GM21528 (cell line): Measurements from ENCODE around the gene RAB22A.
"Not testable (repeated sequence)": the region's sequence is repeated elsewhere in the genome, so short reads cannot be mapped to it uniquely, and the experiment has no call there.

Source experiments
- ATAC-seq: cut with Tn5 transposase; IDR thresholded peaks from one replicate; pipeline ENCODE4 v1.9.1; 2021; ENCODE audit warnings: mild to moderate bottlenecking, moderate library complexity; ENCODE audit not compliant: unreplicated experiment, low FRiP score

The RAB22A gene

DNA sequence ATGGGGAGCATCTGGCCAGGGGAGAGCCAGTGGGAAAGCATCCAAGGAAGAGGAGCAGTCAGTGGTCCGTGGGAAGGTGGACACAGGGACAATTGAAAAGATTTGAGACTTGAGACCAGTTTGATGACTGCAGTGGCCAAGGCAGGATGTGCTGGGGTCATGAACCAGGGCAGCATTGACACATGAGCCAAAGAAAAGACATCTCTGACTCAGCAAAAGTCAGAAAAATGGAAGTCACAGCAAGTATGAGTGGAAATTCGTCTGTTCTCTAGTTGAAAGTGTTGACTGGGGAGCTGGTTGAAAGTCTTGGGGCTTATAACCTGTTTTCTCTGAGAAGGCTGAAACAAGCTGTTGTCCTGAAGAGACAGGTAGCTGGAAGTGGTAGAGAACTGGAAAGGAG is 31.3 kb downstream of the RAB22A start:
- ATAC-seq, result no peak

DNA sequence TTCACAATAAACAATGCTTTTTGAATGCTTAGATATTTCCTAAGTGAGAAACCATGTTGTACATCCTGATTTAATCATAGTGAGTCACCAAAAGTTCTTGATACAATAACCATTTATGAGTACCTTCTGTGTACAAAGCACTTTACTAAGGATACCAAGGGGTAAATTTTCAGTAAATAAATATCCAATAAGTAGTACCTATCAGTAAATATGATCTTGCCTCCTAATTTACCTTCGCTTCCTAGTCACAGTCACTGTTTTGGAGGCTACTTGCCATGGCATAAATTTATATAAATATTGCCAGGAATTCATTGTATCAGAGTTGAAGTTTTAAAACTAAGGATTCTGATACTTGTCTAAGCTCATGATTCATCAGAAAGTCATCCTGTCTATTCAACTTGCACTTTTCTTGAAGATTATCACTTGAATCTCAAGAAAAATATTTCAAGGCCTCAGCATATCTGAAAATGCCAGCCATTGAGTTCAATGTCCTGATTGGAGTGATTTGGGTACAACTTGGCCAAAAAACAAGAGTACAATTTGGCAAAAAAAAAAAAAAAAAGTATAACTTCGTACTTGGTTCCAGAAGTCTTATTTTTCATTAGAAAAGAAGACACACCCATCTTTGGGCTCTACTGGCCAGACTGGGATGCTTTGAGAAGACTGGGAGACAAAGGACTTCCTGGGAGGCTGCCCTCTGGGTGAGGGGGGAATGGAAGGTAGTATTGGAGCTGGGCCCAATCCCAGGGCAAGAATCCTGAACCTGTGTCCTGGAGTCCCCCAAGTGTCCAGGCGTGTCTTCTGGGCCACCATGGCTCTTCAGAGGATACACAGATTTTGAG is 32.8 kb downstream of the RAB22A start:
- ATAC-seq, result no peak

DNA sequence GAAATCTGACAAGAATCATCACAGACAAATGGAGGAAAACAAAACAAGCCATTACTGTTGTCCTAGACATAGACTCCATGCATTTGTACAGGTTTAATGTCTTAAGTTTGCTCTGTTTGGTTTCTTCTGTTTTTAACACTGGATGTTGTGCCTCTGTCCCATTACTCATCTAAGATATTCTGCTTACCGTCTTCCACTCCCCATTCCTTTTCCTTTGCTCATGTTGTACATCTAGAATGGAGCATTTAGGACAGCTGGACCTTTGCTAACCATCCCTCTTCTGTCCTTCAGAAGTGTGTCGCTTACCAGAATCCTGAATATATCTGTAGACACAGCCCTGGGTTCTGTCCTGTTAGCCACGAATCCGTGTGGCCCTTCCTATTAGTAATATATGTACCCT is 35.2 kb downstream of the RAB22A start:
- ATAC-seq, result no peak

DNA sequence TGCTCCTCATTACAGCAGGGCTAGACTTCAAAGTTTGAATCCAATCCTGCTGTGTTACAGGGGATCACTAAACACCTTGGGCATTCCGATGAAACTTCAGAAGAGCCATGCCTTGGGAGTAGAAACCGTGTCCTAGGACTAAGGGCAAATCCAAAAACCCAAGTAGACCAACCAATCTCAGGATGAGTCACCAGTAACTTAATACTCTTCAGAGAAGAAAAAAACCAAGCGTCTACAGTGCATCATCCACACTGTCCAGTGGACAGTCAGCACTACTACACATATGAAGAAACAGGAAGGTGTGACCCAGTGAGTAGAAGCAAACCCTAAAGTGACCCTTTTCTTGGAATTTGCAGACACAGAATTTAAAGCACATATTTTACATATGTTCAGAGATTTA is 40.1 kb downstream of the RAB22A start:
- ATAC-seq, result no peak

DNA sequence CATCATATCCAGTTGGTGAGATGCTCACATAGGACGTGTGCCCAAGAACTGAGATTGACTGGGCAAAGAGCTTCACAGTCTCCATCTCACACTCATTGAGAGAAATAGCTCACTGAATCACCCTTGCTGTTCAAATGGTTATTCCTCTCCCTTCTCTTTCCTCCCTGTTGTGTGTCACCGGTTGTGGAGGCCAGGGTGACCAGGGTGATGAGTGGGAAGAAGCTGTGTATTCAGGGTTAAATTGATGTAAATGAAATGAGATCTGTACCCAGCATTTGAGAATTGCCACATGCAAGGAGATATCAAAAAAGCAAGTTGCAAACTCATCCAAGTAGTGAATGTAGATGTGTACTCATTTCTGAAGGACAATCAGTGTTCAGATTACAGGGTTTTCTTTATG is 43.0 kb downstream of the RAB22A start:
- ATAC-seq, result no peak

DNA sequence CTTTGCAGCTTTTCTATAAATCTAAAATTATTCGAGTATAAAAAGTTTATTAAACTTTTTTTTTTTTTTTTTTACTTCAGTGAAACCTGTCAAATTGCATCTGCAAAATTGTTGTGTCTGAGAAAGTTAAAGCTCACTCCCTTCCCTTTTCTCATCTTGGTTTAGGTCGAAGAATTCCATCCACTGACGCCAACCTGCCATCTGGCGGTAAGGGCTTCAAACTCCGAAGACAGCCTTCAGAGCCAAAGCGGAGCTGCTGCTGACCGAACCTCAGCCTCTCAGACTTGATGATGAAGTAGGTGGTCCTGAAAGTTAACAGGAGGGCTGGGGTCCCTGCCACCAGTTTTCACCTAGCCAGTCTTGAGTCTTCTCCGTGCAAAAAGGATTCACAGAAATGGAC is 49.9 kb downstream of the RAB22A start:
- no peak for ATAC-seq

DNA sequence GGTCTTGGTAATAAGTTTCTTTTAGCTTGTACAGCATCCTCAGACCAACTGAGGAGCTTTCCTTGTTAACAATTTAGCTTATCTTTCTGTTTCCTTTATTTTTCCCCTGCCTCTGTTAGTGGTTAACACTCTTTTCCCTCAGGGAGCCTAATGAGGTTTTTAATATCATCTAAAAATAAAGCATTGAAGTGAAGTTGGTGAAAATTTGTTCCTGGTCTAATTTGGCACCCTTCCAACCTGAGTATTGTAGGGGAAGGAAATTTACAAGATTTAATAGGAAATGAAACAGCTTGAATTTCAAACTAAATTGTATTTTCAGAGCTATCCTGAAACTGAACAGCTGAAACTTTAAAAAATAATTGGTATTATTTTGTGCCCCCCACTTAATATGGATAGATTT is 51.4 kb downstream of the RAB22A start:
- no peak for ATAC-seq

DNA sequence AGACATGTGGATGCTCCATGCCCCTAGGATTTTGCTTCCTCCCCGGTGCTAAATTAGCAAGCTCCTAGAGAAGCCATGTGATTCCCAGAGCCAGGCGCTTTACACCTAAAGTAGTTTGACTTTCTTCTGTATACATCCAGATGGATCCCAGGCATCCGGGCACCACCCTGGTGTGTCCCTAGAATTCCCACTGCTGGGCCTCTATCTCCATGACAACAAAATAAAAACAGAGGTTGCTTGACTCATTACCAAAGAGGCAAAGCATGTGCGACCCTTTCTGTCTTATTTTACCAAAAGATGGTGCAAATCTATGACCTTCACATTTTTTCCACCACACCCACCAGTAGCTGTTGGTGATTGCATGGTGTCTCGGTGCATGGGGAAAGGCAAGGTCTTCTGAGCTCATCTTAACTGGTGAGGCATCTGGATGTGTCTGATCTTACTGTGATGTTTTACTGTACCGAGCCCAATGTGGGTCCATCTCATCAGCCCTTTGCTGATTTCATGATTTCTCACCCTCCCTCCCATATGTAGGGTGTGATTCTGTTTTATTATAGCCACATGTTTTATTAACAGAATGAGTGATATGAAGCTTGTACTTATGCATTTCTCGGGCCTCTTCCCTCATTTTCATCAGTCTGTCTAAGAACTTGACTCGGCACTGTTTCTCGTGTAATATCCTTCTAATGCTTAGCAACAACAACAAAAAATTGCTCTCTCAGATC is 52.1 kb downstream of the RAB22A start:
- no peak for ATAC-seq

DNA sequence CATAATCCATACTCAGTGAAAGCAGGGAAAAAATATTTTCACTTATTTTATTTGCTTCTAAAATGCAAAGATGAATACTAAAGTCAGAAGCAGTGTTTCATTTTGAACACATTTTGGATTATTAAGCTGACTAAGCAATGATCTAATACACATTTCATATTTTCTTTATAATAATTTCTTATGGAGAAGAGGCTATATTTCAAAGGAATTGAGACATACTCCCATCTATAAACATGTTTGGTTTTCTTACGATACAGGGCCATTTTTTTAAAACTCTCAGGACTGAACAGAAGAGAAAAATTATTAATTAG is 52.6 kb downstream of the RAB22A start:
- no peak for ATAC-seq

DNA sequence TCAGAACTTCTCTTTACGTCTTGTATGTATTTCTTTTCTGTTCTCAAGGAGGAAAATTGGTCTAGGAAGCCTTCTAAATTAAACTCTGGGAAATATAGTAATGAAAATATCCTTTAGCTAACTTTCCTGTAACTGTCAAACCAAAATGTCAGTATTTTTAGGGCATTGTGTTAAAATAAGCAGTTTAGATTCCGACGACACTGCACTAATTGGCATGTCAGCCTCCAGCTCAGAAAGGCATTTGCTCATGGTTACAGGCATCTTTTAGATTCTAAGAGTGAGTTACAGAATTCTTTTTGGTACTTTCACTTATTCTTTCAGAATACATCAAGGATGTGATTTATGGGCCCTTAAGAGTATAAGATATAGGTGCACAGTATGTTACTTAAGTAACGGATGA is 53.5 kb downstream of the RAB22A start:
- ATAC-seq, result no peak

DNA sequence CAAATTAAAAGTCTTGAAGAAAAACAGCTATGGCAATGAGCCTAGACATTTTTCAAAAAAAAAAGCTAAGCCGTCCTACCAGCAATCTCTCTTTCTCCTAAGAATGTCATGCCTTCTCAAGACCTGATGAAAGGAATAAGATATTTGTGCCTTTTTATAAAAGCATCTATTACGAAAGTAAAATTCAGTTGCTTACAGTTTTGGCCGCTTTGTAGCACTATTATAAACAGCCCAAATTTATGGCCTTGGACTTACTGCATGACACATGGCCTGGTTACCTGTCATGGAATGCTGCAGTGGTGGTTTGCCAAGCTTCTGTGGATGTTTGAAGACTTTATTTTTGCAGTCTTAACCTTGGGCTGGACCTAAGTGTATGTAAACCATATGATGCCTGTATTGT is 57.4 kb downstream of the RAB22A start:
- no peak for ATAC-seq

DNA sequence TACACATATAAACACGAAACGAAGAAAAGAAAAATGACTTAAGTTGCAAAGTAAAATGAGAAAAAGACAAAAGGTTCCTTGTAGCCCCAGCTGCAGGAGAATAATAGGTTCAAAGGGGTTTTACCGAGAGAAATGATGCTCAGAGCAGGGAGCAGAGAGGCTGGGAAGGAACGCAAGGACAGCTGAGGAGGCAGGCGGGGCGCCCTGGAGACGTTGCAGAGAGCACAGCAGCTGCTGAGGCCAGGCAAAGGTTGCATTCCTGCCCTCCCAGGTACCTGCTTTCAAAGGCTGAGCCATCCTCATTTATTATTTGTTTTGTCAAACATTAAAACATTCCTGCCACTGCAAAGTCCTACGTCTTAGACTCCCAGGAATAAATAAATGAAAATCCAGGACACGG is 63.3 kb downstream of the RAB22A start:
- no peak for ATAC-seq

DNA sequence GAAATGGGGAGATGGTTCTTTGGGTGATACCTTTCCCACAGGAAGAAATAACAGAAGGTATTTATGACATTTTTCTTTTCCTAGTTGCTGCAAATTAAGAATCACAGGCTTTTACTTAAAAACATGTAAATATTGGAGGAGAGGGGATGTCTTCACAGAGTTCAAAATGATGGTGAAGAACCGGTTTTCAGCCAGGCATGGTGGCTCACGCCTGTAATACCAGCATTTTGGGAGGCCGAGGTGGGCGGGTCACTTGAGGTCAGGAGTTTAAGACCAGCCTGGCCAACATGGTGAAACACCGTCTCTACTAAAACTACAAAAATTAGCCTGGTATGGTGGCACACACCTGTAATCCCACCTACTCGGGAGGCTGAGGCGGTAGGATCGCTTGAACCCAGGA is 63.8 kb downstream of the RAB22A start:
- ATAC-seq, result not testable (repeated sequence)

DNA sequence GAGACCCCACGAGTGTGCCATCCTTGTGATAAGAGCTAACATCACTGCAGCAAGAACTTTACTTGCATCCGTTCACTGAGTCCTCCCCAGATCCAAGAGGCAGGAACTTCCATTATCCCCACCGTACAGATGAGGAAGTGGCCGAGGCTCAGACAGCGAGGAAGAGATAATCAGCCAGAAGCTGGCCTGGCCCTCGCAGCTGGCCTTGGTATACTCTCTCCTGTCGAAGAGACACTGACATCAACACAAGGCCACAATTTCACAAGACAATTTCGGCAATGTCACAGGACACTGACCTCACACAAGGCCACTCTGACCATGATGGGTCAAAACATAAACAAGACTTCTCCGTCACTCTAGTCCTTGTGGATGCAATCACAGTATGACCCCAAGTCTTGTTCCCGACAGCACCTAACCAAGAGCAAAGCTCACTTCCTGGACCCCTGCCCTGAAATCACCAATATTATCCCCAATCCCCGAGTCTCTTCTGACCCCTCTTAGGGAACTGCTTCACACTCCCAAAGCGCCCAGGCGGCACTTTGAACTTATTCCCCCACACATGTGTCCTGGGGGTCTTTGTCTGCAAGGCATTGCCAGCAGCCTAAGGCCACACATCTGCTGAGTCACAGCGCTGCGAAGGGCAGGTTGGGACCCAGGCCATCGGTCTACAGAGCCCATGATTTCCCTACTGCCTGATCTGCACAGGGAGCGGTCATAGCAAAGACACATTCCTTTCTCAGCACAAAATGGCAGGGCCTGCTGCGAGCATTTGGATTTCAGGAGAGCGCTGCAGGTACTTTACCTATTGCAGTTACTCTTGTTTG is 64.7 kb downstream of the RAB22A start:
- no peak for ATAC-seq

DNA sequence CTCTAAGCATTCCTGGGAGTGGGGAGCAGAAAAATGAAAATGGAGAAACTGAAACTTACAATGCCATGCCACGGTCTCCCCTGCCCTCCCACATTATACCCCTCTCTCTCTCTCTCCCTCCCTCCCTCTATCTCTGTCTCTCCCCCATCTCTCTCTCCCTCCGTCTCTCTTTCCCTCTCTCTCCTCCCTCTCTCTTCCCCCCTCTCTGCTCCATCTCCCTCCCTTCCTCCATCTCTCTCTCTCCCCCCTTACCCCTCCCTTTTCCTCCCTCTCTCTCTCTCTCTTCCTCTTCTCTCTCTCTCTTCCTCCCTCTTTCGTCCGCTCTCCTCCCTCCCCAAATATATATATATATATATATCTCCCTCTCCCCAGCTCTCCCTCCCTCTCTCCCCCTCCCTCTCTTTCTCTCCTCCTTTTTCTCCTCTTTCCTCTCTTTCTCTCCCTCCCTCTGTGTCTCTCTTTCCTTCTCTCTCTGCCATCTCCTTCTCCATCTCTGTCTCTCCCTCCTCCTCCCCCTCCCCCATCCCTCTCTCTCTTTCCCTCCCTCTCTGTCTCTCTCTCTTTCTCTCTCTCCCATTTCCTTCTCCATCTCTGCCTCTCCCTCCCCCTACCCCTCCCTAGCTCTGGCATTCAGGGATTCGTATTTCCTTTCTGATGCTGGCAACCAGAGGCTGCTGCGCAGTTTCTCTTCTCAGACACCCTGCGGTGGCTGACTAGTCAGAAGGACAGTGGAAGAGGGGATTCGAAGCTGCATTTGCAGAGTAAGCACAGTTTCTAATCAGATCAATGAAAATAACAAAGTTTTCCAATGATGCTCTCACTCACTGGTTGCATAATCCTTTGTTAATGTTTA is 65.6 kb downstream of the RAB22A start:
- no peak for ATAC-seq

DNA sequence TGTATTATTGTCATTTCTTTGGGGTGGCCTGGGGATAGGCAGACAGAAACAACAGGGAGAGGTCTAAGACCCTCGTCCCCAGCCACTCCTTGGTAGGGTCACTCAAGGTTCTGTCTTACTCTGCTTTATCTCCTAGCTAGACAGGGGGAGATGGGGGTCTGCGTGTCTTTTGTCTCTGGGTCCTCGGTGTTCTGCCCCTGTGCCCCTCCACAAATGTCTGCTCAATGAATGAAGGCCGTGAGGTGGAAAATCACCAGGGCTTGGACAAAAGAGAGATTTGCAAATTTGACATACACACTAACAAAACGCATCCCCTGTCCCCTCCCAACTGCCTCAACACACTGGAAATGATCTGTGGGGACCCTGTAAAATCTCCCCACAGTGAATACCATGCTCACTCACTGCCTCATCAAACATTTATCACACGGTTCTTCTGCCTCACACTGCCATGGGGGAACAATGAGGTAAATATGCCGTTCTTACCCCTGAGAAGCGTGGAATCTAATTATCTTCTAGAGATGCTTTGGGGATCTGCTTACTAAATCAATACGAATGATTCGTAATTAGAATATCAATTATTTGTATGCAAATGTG is 66.3 kb downstream of the RAB22A start:
- no peak for ATAC-seq

DNA sequence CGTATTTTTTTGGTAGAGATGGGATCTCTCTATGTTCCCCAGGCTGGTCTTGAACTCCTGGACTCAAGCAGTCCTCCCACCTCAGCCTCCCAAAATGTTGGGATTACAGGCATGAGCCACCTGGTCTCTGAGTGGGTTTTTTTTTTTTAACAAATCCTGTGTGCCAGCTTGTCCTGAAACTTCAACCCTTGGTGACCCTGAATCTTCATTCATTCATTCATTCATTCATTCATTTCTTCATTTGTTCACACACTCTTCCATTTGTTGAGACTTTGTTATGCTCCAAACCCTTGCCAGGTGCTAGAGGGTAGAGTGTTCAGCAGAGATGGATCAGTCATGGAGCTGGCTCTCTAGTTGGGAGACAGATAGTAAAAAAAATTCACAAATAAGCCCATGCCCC is 67.5 kb downstream of the RAB22A start:
- ATAC-seq, result no peak

DNA sequence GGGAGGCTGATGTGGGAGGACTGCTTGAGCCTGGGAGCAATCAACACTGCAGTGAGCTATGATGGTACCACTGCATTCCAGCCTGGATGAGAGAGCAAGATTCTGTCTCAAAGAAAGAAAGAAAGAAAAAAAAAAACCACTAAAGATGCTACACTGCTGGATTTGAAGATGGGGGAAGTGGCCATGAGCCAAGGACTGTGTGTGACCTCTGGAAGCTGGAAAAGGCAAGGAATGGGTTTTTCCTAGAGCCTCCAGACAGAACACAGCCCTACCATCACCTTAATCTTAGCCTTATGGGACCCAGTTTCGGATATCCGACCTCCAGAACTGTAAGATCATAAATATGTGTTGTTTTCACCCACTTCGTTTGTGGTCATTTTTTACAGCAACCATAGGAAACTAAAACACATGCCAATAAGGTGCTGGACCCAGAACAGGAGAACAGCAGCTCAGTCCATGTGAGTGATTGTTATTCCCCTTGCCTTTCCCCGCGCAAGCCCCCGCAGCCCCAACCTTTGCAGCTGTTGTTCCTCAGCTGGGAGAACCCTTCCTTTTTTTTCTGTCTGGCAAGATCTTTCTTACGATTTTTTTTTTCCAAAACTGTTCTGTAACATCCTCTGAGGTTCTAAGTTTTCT is 68.4 kb downstream of the RAB22A start:
- no peak for ATAC-seq

DNA sequence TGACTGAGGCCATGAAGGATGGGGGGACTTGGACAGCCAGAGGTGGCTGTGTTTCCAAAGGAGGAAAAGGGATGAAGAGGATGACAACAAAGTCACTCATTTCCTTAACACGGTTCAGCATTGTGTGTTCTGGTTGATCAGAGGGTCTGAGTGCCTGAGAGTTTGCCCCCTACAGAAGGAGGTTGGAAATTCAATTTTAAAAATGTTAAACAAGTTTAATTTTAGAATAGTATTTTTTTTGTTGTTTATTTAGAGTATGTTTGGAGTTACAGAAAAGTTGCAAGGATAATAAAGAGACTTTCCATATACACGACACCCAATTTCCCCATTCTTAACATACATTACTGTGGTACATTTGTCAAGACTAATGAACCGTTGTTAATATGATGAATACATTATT is 69.2 kb downstream of the RAB22A start:
- ATAC-seq, result no peak

DNA sequence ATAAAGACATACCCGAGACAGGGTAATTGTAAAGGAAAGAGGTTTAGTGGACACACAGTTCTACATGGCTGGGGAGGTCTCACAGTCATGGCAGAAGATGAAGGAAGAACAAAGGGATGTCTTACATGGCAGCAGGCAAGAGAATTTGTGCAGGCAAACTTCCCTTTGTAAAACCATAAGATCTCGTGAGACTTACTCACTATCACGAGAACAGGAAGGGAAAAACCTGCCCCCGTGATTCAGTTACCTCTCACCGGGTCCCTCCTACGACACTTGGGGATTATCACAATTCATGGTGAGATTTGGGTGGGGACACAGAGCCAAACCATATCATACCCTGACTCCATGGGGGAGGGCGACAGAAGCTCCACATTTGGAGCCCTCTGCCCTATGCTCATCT is 72.1 kb downstream of the RAB22A start:
- no peak for ATAC-seq
